ENCODE measurements around the gene ZNF532. TPM values are rescaled to one million over a fixed set of nuclear protein-coding genes. Genes with fewer than 3 reads are reported as not detected.

Gene ZNF532
- total RNA-seq, 1 experiment from 2014 or later = 21.1 TPM

- TF ChIP-seq EZH2 (IDR thresholded peaks at IDR 0.05; ENCODE audit: low read depth) = no peak
- TF ChIP-seq CTCF (conservative IDR thresholded peaks at IDR 0.05) = no peak
- Histone ChIP-seq H3F3A (ENCODE audit: insufficient read depth, low read depth) (no peaks in the 10 kb centered on the region), H3K9me2 (ENCODE audit: insufficient read depth) (no peaks in the 10 kb centered on the region), H3K36me3 (ENCODE audit: low read depth) (no peaks in the 10 kb centered on the region), H3K4me2 (no peak overlapping the region), H3K79me2 (ENCODE audit: low read depth) (no peaks in the 10 kb centered on the region), H2AFZ (no peak overlapping the region), H3K27ac (no peak overlapping the region), H3K4me1 (replicated peaks; ENCODE audit: insufficient read depth) (no peaks in the 10 kb centered on the region), H3K9me3 (ENCODE audit: insufficient read depth, low read depth) (no peaks in the 10 kb centered on the region), H3K4me3 (no peak overlapping the region), H4K20me1 (ENCODE audit: insufficient read depth) (no peaks in the 10 kb centered on the region), H3K27me3 (ENCODE audit: insufficient read depth, low read depth) (no peaks in the 10 kb centered on the region)
- no peak for DNase-seq
- ChIA-PET POLR2A (ENCODE audit: unreplicated experiment) (no interaction called here), CTCF (no interaction called here)
- intact Hi-C loops (cut with micrococcal nuclease; ENCODE audit: unreplicated experiment) = no loop called here
- BruUV-seq (replicated peaks) = no TSS peak
These were observed 84.4 kb downstream of the ZNF532 start for GRCh38 chr18:58949031-58949430.

GRCh38 chr18:58951986-58952702, 87.5 kb downstream of the ZNF532 start:
- Histone ChIP-seq H3K36me3 (ENCODE audit: low read depth) (no peaks in the 10 kb centered on the region), H3K27me3 (ENCODE audit: insufficient read depth, low read depth) (no peaks in the 10 kb centered on the region), H3K4me1 (replicated peaks; ENCODE audit: insufficient read depth) (no peaks in the 10 kb centered on the region), H2AFZ (no peak overlapping the region), H3K9me2 (ENCODE audit: insufficient read depth) (no peaks in the 10 kb centered on the region), H3K9me3 (ENCODE audit: insufficient read depth, low read depth) (no peaks in the 10 kb centered on the region), H3F3A (ENCODE audit: insufficient read depth, low read depth) (no peaks in the 10 kb centered on the region), H4K20me1 (ENCODE audit: insufficient read depth) (no peaks in the 10 kb centered on the region), H3K27ac (no peak overlapping the region), H3K79me2 (ENCODE audit: low read depth) (no peaks in the 10 kb centered on the region), H3K4me3 (no peak overlapping the region), H3K4me2 (no peak overlapping the region)
- no peak for DNase-seq
- ChIA-PET POLR2A (ENCODE audit: unreplicated experiment) (no interaction called here), CTCF (interaction anchor here (0.6 kb wide), 1 partner anchor 10 kb away, joined by 6 read pairs; no protein-coding TSS in a partner anchor)
- no peak for TF ChIP-seq EZH2 (IDR thresholded peaks at IDR 0.05; ENCODE audit: low read depth)
- TF ChIP-seq CTCF (conservative IDR thresholded peaks at IDR 0.05) = no peak
- BruUV-seq (replicated peaks) = no TSS peak
- intact Hi-C loops (cut with micrococcal nuclease; ENCODE audit: unreplicated experiment) = no loop called here

- Histone ChIP-seq H2AFZ (no peak overlapping the region), H3K36me3 (ENCODE audit: low read depth) (no peaks in the 10 kb centered on the region), H3K27me3 (ENCODE audit: insufficient read depth, low read depth) (no peaks in the 10 kb centered on the region), H3K9me2 (ENCODE audit: insufficient read depth) (no peaks in the 10 kb centered on the region), H3K4me1 (replicated peaks; ENCODE audit: insufficient read depth) (no peaks in the 10 kb centered on the region), H3K27ac (no peak overlapping the region), H3F3A (ENCODE audit: insufficient read depth, low read depth) (no peaks in the 10 kb centered on the region), H3K4me2 (no peak overlapping the region), H4K20me1 (ENCODE audit: insufficient read depth) (no peaks in the 10 kb centered on the region), H3K9me3 (ENCODE audit: insufficient read depth, low read depth) (no peaks in the 10 kb centered on the region), H3K79me2 (ENCODE audit: low read depth) (no peaks in the 10 kb centered on the region), H3K4me3 (no peak overlapping the region)
- intact Hi-C loops (cut with micrococcal nuclease; ENCODE audit: unreplicated experiment) = no loop called here
- no peak for DNase-seq
- POLR2A ChIA-PET (ENCODE audit: unreplicated experiment) = no interaction called here
- TF ChIP-seq CTCF (conservative IDR thresholded peaks at IDR 0.05) = no peak
- TF ChIP-seq EZH2 (IDR thresholded peaks at IDR 0.05; ENCODE audit: low read depth) = no peak
- BruUV-seq (replicated peaks) = no TSS peak
- CTCF ChIA-PET = no interaction called here
These were observed 88.2 kb downstream of the ZNF532 start for GRCh38 chr18:58952858-58953257.
